ENCODE results near the gene NPL.

DNA sequence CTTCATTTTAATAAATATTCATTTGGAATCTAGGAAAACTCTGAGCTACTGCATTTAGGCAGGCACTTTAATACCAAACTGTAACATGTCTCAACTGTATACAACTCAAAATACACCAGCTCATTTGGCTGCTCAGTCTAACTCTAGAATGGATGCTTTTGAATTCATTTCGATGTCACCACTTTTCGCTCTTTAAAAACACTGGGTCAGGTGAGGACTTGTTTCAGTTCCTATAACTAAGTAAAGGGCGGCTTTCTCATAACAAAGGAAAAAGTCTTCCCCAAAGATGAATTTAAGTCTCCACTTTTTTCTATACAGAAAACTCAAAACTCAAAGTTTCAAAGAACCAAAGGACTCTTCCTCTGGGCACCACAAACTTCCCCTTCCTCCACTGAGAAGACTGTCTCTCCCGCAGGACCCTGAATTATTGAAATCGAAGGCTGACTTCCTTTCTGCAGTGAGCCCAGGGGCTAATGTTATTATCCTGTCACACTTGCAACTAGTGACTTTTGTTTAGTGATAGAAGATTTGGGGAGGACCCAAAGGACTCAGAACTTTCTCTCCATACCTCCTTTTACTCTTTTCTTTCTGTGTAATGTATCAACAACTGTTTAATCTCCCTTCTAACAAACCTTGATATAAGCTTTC, 39.8 kb downstream of the NPL start:
- TF ChIP-seq POLR2A (IDR thresholded peaks at IDR 0.05), result no peak
- TF ChIP-seq, protein P1, sequence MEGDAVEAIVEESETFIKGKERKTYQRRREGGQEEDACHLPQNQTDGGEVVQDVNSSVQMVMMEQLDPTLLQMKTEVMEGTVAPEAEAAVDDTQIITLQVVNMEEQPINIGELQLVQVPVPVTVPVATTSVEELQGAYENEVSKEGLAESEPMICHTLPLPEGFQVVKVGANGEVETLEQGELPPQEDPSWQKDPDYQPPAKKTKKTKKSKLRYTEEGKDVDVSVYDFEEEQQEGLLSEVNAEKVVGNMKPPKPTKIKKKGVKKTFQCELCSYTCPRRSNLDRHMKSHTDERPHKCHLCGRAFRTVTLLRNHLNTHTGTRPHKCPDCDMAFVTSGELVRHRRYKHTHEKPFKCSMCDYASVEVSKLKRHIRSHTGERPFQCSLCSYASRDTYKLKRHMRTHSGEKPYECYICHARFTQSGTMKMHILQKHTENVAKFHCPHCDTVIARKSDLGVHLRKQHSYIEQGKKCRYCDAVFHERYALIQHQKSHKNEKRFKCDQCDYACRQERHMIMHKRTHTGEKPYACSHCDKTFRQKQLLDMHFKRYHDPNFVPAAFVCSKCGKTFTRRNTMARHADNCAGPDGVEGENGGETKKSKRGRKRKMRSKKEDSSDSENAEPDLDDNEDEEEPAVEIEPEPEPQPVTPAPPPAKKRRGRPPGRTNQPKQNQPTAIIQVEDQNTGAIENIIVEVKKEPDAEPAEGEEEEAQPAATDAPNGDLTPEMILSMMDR (IDR thresholded peaks at IDR 0.05), result no peak
